Upper lobe of right lung (tissue), 1 donor: Measurements from ENCODE around the gene KIAA2012. TPM values are rescaled to one million over a fixed set of nuclear protein-coding genes. Genes with fewer than 3 reads are reported as not detected.

ENCODE experiments used
- ATAC-seq: fragments of 200-7000 bp; cut with Tn5 transposase; one replicate; pipeline ENCODE4 v1.9.1; 2020; ENCODE audit warnings: mild to moderate bottlenecking, moderate library complexity
- DNase-seq: peaks from one replicate; pipeline ENCODE4 v3.0.0-alpha.2; 2020
- H3K27ac ChIP-seq: fragments of 200-600 bp; one replicate; pipeline ENCODE4 v1.8.0; 2022
- H3K27me3 ChIP-seq: fragments of 200-600 bp; one replicate; pipeline ENCODE4 v1.8.0; 2022; ENCODE audit warnings: mild to moderate bottlenecking
- H3K36me3 ChIP-seq: fragments of 200-600 bp; one replicate; pipeline ENCODE4 v1.8.0; 2022
- H3K4me1 ChIP-seq: fragments of 200-600 bp; one replicate; pipeline ENCODE4 v1.8.0; 2022
- H3K4me3 ChIP-seq: fragments of 200-600 bp; one replicate; pipeline ENCODE4 v1.8.0; 2022; ENCODE audit warnings: mild to moderate bottlenecking
- H3K9me3 ChIP-seq: fragments of 200-600 bp; one replicate; pipeline ENCODE4 v1.8.0; 2022
- CTCF ChIP-seq: fragments of 200-600 bp; IDR thresholded peaks from one replicate; pipeline ENCODE4 v1.8.0; 2022; ENCODE audit warnings: antibody characterized with exemption
- intact Hi-C: fragments of 100-400 bp; cut with DNase I; formaldehyde crosslinking; loops from one replicate; pipeline ENCODE4 v1.11.0; 2022
- total RNA-seq: library from RNA; stranded (reverse); fragmentation: NEBNext Ultra II Directional; extraction: Animal tissue kit (Norgen Biotek cat#: 25700); gene quantifications from one replicate; pipeline ENCODE4 v1.2.1, GENCODE V29; 2021
- donor health status: DM: no; HTN: yes; CAD: no; lungs with severe emphysema.

Gene KIAA2012
- total RNA-seq, 1 donor from 2014 or later, result not detected

- H3K36me3 ChIP-seq, result no peaks in the 10 kb centered on the region
- H3K4me1 ChIP-seq, result peaks cover 4% of the 10 kb centered on the region
- no peak overlapping the region for H3K27ac ChIP-seq
- intact Hi-C loops, result no loop called here
- TF ChIP-seq CTCF, result no peak
- no peak overlapping the region for H3K4me3 ChIP-seq
- no peaks in the 10 kb centered on the region for H3K9me3 ChIP-seq
- DNase-seq (no peak), ATAC-seq (no peak)
- H3K27me3 ChIP-seq, result no peaks in the 10 kb centered on the region
These were observed 3.6 kb upstream of the KIAA2012 start for GRCh38 chr2:202069170-202070067.

GRCh38 chr2:202071107-202071506, 1.9 kb upstream of the KIAA2012 start:
- Histone ChIP-seq H3K27me3 (no peaks in the 10 kb centered on the region), H3K27ac (no peak overlapping the region), H3K9me3 (no peaks in the 10 kb centered on the region), H3K4me1 (no peaks in the 10 kb centered on the region), H3K36me3 (no peaks in the 10 kb centered on the region), H3K4me3 (no peak overlapping the region)
- TF ChIP-seq CTCF, result no peak
- intact Hi-C loops, result no loop called here
- DNase-seq (no peak), ATAC-seq (no peak)

- TF ChIP-seq CTCF, result no peak
- intact Hi-C loops, result no loop called here
These were observed 829 bp upstream of the KIAA2012 start for GRCh38 chr2:202072226-202072625.

GRCh38 chr2:202074324-202074723, 1.3 kb downstream of the KIAA2012 start:
- H3K4me1 ChIP-seq, result no peaks in the 10 kb centered on the region
- TF ChIP-seq CTCF, result no peak
- H3K4me3 ChIP-seq, result no peak overlapping the region
- ATAC-seq (no peak), DNase-seq (no peak)
- no peaks in the 10 kb centered on the region for H3K27me3 ChIP-seq
- intact Hi-C loops, result no loop called here
- no peaks in the 10 kb centered on the region for H3K9me3 ChIP-seq
- H3K36me3 ChIP-seq, result no peaks in the 10 kb centered on the region
- H3K27ac ChIP-seq, result no peak overlapping the region

More at GRCh38 chr2:202072226-202072625, 829 bp upstream of the KIAA2012 start:
- H3K27ac ChIP-seq, result no peak overlapping the region
- ATAC-seq, result no peak
- DNase-seq, result no peak
- no peaks in the 10 kb centered on the region for H3K4me1 ChIP-seq
- H3K4me3 ChIP-seq, result no peak overlapping the region
- no peaks in the 10 kb centered on the region for H3K27me3 ChIP-seq
- H3K36me3 ChIP-seq, result no peaks in the 10 kb centered on the region
- H3K9me3 ChIP-seq, result no peaks in the 10 kb centered on the region

GRCh38 chr2:202079310-202079709, 6.3 kb downstream of the KIAA2012 start:
- intact Hi-C loops, result no loop called here
- ATAC-seq (no peak), DNase-seq (no peak)
- TF ChIP-seq CTCF, result no peak
- no peaks in the 10 kb centered on the region for H3K36me3 ChIP-seq
- no peak overlapping the region for H3K4me3 ChIP-seq
- no peaks in the 10 kb centered on the region for H3K9me3 ChIP-seq
- no peaks in the 10 kb centered on the region for H3K27me3 ChIP-seq
- H3K4me1 ChIP-seq, result peaks cover 2% of the 10 kb centered on the region
- no peak overlapping the region for H3K27ac ChIP-seq
